ENCODE data around the gene TDP1.

GRCh38 chr14:89933002-89933401, 22.7 kb upstream of the TDP1 start:
- TF ChIP-seq, protein P1, sequence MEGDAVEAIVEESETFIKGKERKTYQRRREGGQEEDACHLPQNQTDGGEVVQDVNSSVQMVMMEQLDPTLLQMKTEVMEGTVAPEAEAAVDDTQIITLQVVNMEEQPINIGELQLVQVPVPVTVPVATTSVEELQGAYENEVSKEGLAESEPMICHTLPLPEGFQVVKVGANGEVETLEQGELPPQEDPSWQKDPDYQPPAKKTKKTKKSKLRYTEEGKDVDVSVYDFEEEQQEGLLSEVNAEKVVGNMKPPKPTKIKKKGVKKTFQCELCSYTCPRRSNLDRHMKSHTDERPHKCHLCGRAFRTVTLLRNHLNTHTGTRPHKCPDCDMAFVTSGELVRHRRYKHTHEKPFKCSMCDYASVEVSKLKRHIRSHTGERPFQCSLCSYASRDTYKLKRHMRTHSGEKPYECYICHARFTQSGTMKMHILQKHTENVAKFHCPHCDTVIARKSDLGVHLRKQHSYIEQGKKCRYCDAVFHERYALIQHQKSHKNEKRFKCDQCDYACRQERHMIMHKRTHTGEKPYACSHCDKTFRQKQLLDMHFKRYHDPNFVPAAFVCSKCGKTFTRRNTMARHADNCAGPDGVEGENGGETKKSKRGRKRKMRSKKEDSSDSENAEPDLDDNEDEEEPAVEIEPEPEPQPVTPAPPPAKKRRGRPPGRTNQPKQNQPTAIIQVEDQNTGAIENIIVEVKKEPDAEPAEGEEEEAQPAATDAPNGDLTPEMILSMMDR (IDR thresholded peaks at IDR 0.05; ENCODE audit: poor library complexity): no peak
- TF ChIP-seq EZH2 (IDR thresholded peaks at IDR 0.05; ENCODE audit: borderline replicate concordance): no peak
